Stomach (tissue), 4 donors: Measurements from ENCODE around the gene CRYBA4.

Experiments used
- POLR2A ChIP-seq, 4 donors: fragments of 450-650 bp; IDR thresholded peaks; one replicate each; pipeline ENCODE4 v1.6.1; 2016; ENCODE audit warnings: antibody characterized with exemption in 4 of 4, control low read depth in 2 of 4, mild to moderate bottlenecking in 1 of 4, moderate library complexity in 1 of 4
- POLR2AphosphoS5 ChIP-seq, 3 donors: sonication (generic); formaldehyde crosslinking; IDR thresholded peaks; one replicate each; pipeline ENCODE4 v1.6.1; 2016; ENCODE audit warnings: antibody characterized with exemption in 3 of 3

GRCh38 chr22:26620197-26620596 is 1.6 kb upstream of the CRYBA4 start:
- no peak for TF ChIP-seq POLR2A (IDR thresholded peaks at IDR 0.05)
- TF ChIP-seq POLR2AphosphoS5 (IDR thresholded peaks at IDR 0.05), result no peak
